ENCODE data around the gene USH2A.

DNA sequence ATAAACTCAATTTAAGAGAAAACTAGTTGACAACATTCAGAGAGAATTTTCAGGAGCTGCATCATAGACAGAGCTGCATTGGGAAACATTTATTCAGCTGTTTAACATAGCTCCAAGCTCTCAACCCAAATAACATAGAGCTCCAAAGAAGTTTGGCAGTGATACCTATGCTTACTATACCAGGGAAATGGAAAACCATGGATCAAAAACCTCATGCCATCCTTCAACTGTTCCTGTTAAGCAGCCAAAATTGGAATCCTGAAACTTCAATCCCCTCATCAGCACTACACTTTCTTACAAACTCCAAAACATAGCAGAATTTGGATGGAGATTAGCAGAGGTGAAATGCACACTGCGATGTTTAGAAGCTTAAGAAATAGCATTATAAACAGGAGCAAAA lies 164.4 kb downstream of the USH2A start:
- TF ChIP-seq ZNF214 (tag by site-specific recombination; IDR thresholded peaks at IDR 0.05; ENCODE audit: borderline replicate concordance): no peak
- TF ChIP-seq, protein P1, sequence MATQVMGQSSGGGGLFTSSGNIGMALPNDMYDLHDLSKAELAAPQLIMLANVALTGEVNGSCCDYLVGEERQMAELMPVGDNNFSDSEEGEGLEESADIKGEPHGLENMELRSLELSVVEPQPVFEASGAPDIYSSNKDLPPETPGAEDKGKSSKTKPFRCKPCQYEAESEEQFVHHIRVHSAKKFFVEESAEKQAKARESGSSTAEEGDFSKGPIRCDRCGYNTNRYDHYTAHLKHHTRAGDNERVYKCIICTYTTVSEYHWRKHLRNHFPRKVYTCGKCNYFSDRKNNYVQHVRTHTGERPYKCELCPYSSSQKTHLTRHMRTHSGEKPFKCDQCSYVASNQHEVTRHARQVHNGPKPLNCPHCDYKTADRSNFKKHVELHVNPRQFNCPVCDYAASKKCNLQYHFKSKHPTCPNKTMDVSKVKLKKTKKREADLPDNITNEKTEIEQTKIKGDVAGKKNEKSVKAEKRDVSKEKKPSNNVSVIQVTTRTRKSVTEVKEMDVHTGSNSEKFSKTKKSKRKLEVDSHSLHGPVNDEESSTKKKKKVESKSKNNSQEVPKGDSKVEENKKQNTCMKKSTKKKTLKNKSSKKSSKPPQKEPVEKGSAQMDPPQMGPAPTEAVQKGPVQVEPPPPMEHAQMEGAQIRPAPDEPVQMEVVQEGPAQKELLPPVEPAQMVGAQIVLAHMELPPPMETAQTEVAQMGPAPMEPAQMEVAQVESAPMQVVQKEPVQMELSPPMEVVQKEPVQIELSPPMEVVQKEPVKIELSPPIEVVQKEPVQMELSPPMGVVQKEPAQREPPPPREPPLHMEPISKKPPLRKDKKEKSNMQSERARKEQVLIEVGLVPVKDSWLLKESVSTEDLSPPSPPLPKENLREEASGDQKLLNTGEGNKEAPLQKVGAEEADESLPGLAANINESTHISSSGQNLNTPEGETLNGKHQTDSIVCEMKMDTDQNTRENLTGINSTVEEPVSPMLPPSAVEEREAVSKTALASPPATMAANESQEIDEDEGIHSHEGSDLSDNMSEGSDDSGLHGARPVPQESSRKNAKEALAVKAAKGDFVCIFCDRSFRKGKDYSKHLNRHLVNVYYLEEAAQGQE (tag by site-specific recombination; IDR thresholded peaks at IDR 0.05): no peak
- TF ChIP-seq, protein P2, sequence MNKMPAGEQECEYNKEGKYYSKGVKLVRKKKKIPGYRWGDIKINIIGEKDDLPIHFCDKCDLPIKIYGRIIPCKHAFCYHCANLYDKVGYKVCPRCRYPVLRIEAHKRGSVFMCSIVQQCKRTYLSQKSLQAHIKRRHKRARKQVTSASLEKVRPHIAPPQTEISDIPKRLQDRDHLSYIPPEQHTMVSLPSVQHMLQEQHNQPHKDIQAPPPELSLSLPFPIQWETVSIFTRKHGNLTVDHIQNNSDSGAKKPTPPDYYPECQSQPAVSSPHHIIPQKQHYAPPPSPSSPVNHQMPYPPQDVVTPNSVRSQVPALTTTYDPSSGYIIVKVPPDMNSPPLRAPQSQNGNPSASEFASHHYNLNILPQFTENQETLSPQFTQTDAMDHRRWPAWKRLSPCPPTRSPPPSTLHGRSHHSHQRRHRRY (tag by site-specific recombination; IDR thresholded peaks at IDR 0.05): no peak
- TF ChIP-seq, protein P3, sequence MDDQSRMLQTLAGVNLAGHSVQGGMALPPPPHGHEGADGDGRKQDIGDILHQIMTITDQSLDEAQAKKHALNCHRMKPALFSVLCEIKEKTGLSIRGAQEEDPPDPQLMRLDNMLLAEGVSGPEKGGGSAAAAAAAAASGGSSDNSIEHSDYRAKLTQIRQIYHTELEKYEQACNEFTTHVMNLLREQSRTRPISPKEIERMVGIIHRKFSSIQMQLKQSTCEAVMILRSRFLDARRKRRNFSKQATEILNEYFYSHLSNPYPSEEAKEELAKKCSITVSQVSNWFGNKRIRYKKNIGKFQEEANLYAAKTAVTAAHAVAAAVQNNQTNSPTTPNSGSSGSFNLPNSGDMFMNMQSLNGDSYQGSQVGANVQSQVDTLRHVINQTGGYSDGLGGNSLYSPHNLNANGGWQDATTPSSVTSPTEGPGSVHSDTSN (CRISPR knock-in tag; IDR thresholded peaks at IDR 0.05): no peak
- no peak for TF ChIP-seq CTCF (tag by site-specific recombination; IDR thresholded peaks at IDR 0.05)
- no peak for TF ChIP-seq ZNF274 (IDR thresholded peaks at IDR 0.05; ENCODE audit: low read length)
- TF ChIP-seq ZNF274 (tag by site-specific recombination; IDR thresholded peaks at IDR 0.05; ENCODE audit: borderline replicate concordance): no peak
- no peak for TF ChIP-seq ZNF600 (tag by site-specific recombination; IDR thresholded peaks at IDR 0.05)
- TF ChIP-seq ZNF302 (tag by site-specific recombination; IDR thresholded peaks at IDR 0.05; ENCODE audit: low read depth): no peak
- no peak for TF ChIP-seq ZNF423 (tag by site-specific recombination; IDR thresholded peaks at IDR 0.05)
- no peak for TF ChIP-seq ZFP3 (tag by site-specific recombination; IDR thresholded peaks at IDR 0.05; ENCODE audit: low read depth)
- TF ChIP-seq ZNF140 (tag by site-specific recombination; IDR thresholded peaks at IDR 0.05): no peak
- TF ChIP-seq ZNF211 (tag by site-specific recombination; IDR thresholded peaks at IDR 0.05; ENCODE audit: low read depth): no peak

Data from HEK293 (cell line).